IMR-90 (cell line): ENCODE measurements around the gene MACF1. TPM values are rescaled to one million over a fixed set of nuclear protein-coding genes. Genes with fewer than 3 reads are reported as not detected.
A peak's percentile ranks its signal among the peaks of the same experiment; 100 is the strongest.

ENCODE experiments used
- ATAC-seq: fragments of 200-7000 bp; cut with Tn5 transposase; 2 replicates; pipeline ENCODE4 v1.9.1; 2020; ENCODE audit warnings: low read depth, mild to moderate bottlenecking, moderate library complexity
- BruUV-seq: library from RNA; stranded (reverse); fragments of 400-500 nt; replicated peaks from 2 replicates; lab custom pipeline; 2021; lab: Mats Ljungman, UMichigan
- CTCF ChIA-PET: fragments of 300-600 bp; formaldehyde crosslinking; extraction: SDS; loops from one replicate; lab custom pipeline; 2021; ENCODE audit warnings: antibody characterized with exemption; lab: Yijun Ruan, JAX
- POLR2A ChIA-PET: fragments of 300-600 bp; sonication (Branson Sonifier 250); formaldehyde crosslinking; loops from one replicate; lab custom pipeline; 2022; ENCODE audit warnings: antibody characterized with exemption; ENCODE audit not compliant: unreplicated experiment; lab: Charles Lee
- DNase-seq: peaks from one replicate; pipeline ENCODE4 v3.0.0; 2013
- H2AFZ ChIP-seq: replicated peaks from 2 replicates; pipeline ENCODE3; 2013; ENCODE audit warnings: low read length, mild to moderate bottlenecking; ENCODE audit not compliant: poor library complexity
- H2AK5ac ChIP-seq: 2 replicates; pipeline ENCODE4 v1.6.1; 2013; ENCODE audit warnings: low read depth, low read length, inconsistent platforms
- H2AK9ac ChIP-seq: replicated peaks from 2 replicates; pipeline ENCODE3; 2013; ENCODE audit warnings: mild to moderate bottlenecking, low read depth, low read length, moderate library complexity; ENCODE audit not compliant: poor library complexity
- H2BK120ac ChIP-seq: 2 replicates; pipeline ENCODE4 v1.6.1; 2013; ENCODE audit warnings: low read depth, low read length, inconsistent platforms
- H2BK15ac ChIP-seq: 3 replicates; pipeline ENCODE4 v1.6.1; 2013; ENCODE audit warnings: low read depth, low read length, inconsistent platforms
- H2BK20ac ChIP-seq: 2 replicates; pipeline ENCODE4 v1.6.1; 2013; ENCODE audit warnings: low read depth, mild to moderate bottlenecking, inconsistent platforms, low read length, moderate library complexity
- H2BK5ac ChIP-seq: 2 replicates; pipeline ENCODE4 v1.6.1; 2013; ENCODE audit warnings: mild to moderate bottlenecking, low read depth, low read length, inconsistent platforms; ENCODE audit not compliant: poor library complexity, severe bottlenecking
- H3K14ac ChIP-seq: replicated peaks from 2 replicates; pipeline ENCODE4 v1.6.1; 2013; ENCODE audit warnings: low read depth, low read length, inconsistent platforms
- H3K18ac ChIP-seq: 2 replicates; pipeline ENCODE4 v1.6.1; 2013; ENCODE audit warnings: low read depth, low read length, control low read depth
- H3K23ac ChIP-seq: 2 replicates; pipeline ENCODE4 v1.6.1; 2013; ENCODE audit warnings: low read depth, low read length, inconsistent platforms
- H3K27ac ChIP-seq: 2 replicates; pipeline ENCODE4 v1.5.1; 2013; ENCODE audit warnings: mild to moderate bottlenecking, control low read depth, low read length; ENCODE audit not compliant: insufficient read depth
- H3K27me3 ChIP-seq: 2 replicates; pipeline ENCODE4 v1.6.1; 2013; ENCODE audit warnings: low read length; ENCODE audit not compliant: control insufficient read depth, insufficient read depth
- H3K36me3 ChIP-seq: 2 replicates; pipeline ENCODE4 v1.6.1; 2013; ENCODE audit warnings: low read length, mixed read lengths; ENCODE audit not compliant: control insufficient read depth, insufficient read depth
- H3K4ac ChIP-seq: 2 replicates; pipeline ENCODE4 v1.6.1; 2013; ENCODE audit warnings: low read depth, low read length, inconsistent platforms
- H3K4me1 ChIP-seq: 2 replicates; pipeline ENCODE4 v1.6.1; 2013; ENCODE audit warnings: low read length, mixed read lengths; ENCODE audit not compliant: control insufficient read depth, insufficient read depth
- H3K4me2 ChIP-seq: 2 replicates; pipeline ENCODE4 v1.6.1; 2013; ENCODE audit warnings: low read depth, mild to moderate bottlenecking, control low read depth, low read length, moderate library complexity
- H3K4me3 ChIP-seq: 2 replicates; pipeline ENCODE4 v1.5.1; 2013; ENCODE audit warnings: low read depth, mild to moderate bottlenecking, control low read depth, low read length, moderate library complexity; ENCODE audit not compliant: insufficient read depth
- H3K56ac ChIP-seq: 2 replicates; pipeline ENCODE4 v1.6.1; 2013; ENCODE audit warnings: low read length, inconsistent platforms; ENCODE audit not compliant: insufficient read depth; ENCODE audit errors: extremely low read depth
- H3K79me1 ChIP-seq, 2 experiments: 2 replicates each; pipeline ENCODE4 v1.6.1; 2013; ENCODE audit warnings: low read length in 2 of 2, inconsistent platforms in 1 of 2, low read depth in 1 of 2
- H3K9ac ChIP-seq: 2 replicates; pipeline ENCODE4 v1.6.1; 2013; ENCODE audit warnings: low read depth, low read length, control low read depth
- H3K9me1 ChIP-seq: 2 replicates; pipeline ENCODE4 v1.6.1; 2013; ENCODE audit warnings: low read length, inconsistent platforms; ENCODE audit not compliant: insufficient read depth
- H3K9me3 ChIP-seq: 2 replicates; pipeline ENCODE4 v1.6.1; 2013; ENCODE audit warnings: low read length; ENCODE audit not compliant: control insufficient read depth, insufficient read depth
- H4K20me1 ChIP-seq: 2 replicates; pipeline ENCODE4 v1.6.1; 2013; ENCODE audit warnings: low read length, inconsistent platforms; ENCODE audit not compliant: insufficient read depth
- H4K5ac ChIP-seq: 2 replicates; pipeline ENCODE4 v1.6.1; 2013; ENCODE audit warnings: mild to moderate bottlenecking, low read depth, low read length, control low read depth
- H4K8ac ChIP-seq, 2 experiments: 2 replicates each; pipeline ENCODE4 v1.6.1; 2013; ENCODE audit warnings: low read depth in 2 of 2, low read length in 2 of 2, control low read depth in 1 of 2, inconsistent platforms in 1 of 2
- H4K91ac ChIP-seq: 2 replicates; pipeline ENCODE4 v1.6.1; 2013; ENCODE audit warnings: low read depth, low read length, inconsistent platforms; ENCODE audit not compliant: insufficient read depth
- BHLHE40 ChIP-seq: fragments of 150-350 bp; IDR thresholded peaks from 2 replicates; pipeline ENCODE4 v1.6.1; 2016; ENCODE audit warnings: mild to moderate bottlenecking, low read depth, low read length
- CEBPB ChIP-seq: IDR thresholded peaks from 2 replicates; pipeline ENCODE4 v1.6.1; 2012; ENCODE audit warnings: low read depth, low read length, improper control_type of control experiment
- CHD1 ChIP-seq: IDR thresholded peaks from 2 replicates; pipeline ENCODE4 v1.6.1; 2012; ENCODE audit warnings: low read depth, low read length, improper control_type of control experiment
- CTCF ChIP-seq: conservative IDR thresholded peaks from 2 replicates; pipeline ENCODE4 v1.5.1; 2012; ENCODE audit warnings: mild to moderate bottlenecking, low read depth, low read length, improper control_type of control experiment
- ELK1 ChIP-seq: fragments of 150-350 bp; IDR thresholded peaks from 2 replicates; pipeline ENCODE4 v1.6.1; 2016; ENCODE audit warnings: low read depth, mild to moderate bottlenecking, low read length, moderate library complexity, borderline replicate concordance
- FOS ChIP-seq: fragments of 150-350 bp; IDR thresholded peaks from 2 replicates; pipeline ENCODE4 v1.6.1; 2016; ENCODE audit warnings: low read depth, low read length
- MAFK ChIP-seq: IDR thresholded peaks from 2 replicates; pipeline ENCODE4 v1.6.1; 2012; ENCODE audit warnings: low read depth, low read length, improper control_type of control experiment
- MAZ ChIP-seq: IDR thresholded peaks from 2 replicates; pipeline ENCODE4 v1.6.1; 2012; ENCODE audit warnings: low read depth, mild to moderate bottlenecking, low read length, improper control_type of control experiment, moderate library complexity, borderline replicate concordance
- MXI1 ChIP-seq: IDR thresholded peaks from 2 replicates; pipeline ENCODE4 v1.6.1; 2012; ENCODE audit warnings: low read depth, mild to moderate bottlenecking, low read length, moderate library complexity, borderline replicate concordance
- NFE2L2 ChIP-seq: fragments of 150-350 bp; IDR thresholded peaks from 2 replicates; pipeline ENCODE4 v1.6.1; 2016; ENCODE audit warnings: low read depth, mild to moderate bottlenecking, low read length
- POLR2A ChIP-seq: IDR thresholded peaks from 2 replicates; pipeline ENCODE4 v1.6.1; 2012; ENCODE audit warnings: mild to moderate bottlenecking, low read depth, low read length
- RAD21 ChIP-seq: IDR thresholded peaks from 2 replicates; pipeline ENCODE4 v1.6.1; 2012; ENCODE audit warnings: low read length, improper control_type of control experiment
- RCOR1 ChIP-seq: IDR thresholded peaks from 2 replicates; pipeline ENCODE4 v1.6.1; 2012; ENCODE audit warnings: mild to moderate bottlenecking, low read length, improper control_type of control experiment; ENCODE audit not compliant: insufficient replicate concordance
- RFX5 ChIP-seq: IDR thresholded peaks from 2 replicates; pipeline ENCODE4 v1.8.0; 2012; ENCODE audit warnings: low read depth, mild to moderate bottlenecking, low read length, moderate library complexity
- SMC3 ChIP-seq: fragments of 150-350 bp; IDR thresholded peaks from 2 replicates; pipeline ENCODE4 v1.6.1; 2016; ENCODE audit warnings: low read depth, mild to moderate bottlenecking, antibody characterized with exemption, low read length, moderate library complexity
- USF2 ChIP-seq: fragments of 150-350 bp; IDR thresholded peaks from 2 replicates; pipeline ENCODE4 v1.6.1; 2017; ENCODE audit warnings: mild to moderate bottlenecking, antibody characterized with exemption, low read length, low read depth
- WGBS, 2 experiments: methylation state at CpG; one replicate each; pipeline versions ENCODE4 v1.1.5 to v1.1.7; 2013; ENCODE audit warnings: missing lambda C conversion rate in 2 of 2; ENCODE audit not compliant: insufficient read length in 1 of 2; ENCODE audit errors: extremely low coverage in 2 of 2; 5-methylcytosine and 5-hydroxymethylcytosine counted together
- dilution Hi-C: fragments of 300-500 bp; cut with HindIII; formaldehyde crosslinking; loops from one replicate; pipeline ENCODE4 v1.14.3; 2018; ENCODE audit warnings: low sequenced_read_pairs; ENCODE audit not compliant: unreplicated experiment
- in situ Hi-C: fragments of 300-500 bp; cut with MboI; formaldehyde crosslinking; loops from 3 replicates; pipeline ENCODE4 v1.14.3; 2019; ENCODE audit warnings: low sequenced_read_pairs, inconsistent platforms, mixed read lengths
- intact Hi-C: fragments of 100-400 bp; cut with micrococcal nuclease; formaldehyde crosslinking; loops from 2 replicates; pipeline ENCODE4 v1.10.0; 2022
- polyA plus RNA-seq, 3 experiments: library from polyadenylated mRNA; depleted of rRNA; stranded (reverse); fragments of >200 nt; gene quantifications; 2 replicates each; pipeline ENCODE4 v1.2.3, GENCODE V29; 2012; ENCODE audit warnings: low replicate concordance in 1 of 3
- total RNA-seq: library from RNA; depleted of rRNA; stranded (reverse); fragments of >200 nt; gene quantifications from 2 replicates; pipeline ENCODE4 v1.2.3, GENCODE V29; 2012

MACF1 gene
- total and polyA plus RNA-seq, 2 of the 4 experiments (the other 2 are of a cell fraction) = 67.6 to 369 TPM

- Histone ChIP-seq H3K4me1 (no peaks in the 10 kb centered on the region), H3K18ac (no peak overlapping the region), H2BK120ac (no peak overlapping the region), H2AK9ac (no peak overlapping the region), H2BK15ac (no peak overlapping the region), H3K9me1 (no peaks in the 10 kb centered on the region), H3K79me1 (peaks cover 9 to 24% of the 10 kb centered on the region in 2 experiments; a peak in 3 of 4 replicates), H4K91ac (no peak overlapping the region), H3K4ac (no peak overlapping the region), H3K14ac (no peak overlapping the region), H3K27me3 (no peaks in the 10 kb centered on the region), H3K9me3 (no peaks in the 10 kb centered on the region), H4K8ac (no peak overlapping the region), H3K36me3 (peaks cover 47% of the 10 kb centered on the region), H3K23ac (no peak overlapping the region), H3K27ac (no peak overlapping the region), H3K9ac (no peak overlapping the region), H2BK20ac (no peak overlapping the region), H3K4me2 (no peak overlapping the region), H2AK5ac (no peak overlapping the region), H3K4me3 (no peak overlapping the region), H3K56ac (no peak overlapping the region), H4K5ac (no peak overlapping the region), H4K20me1 (no peaks in the 10 kb centered on the region), H2BK5ac (no peak overlapping the region), H2AFZ (no peak overlapping the region)
- DNase-seq (peak; percentile 10), ATAC-seq (no peak)
- intact Hi-C loops = no loop called here
- no CpG with 5 or more reads among the region's 8 CpGs for WGBS, 2 experiments
- dilution Hi-C loops = no loop called here
- ChIA-PET POLR2A (no interaction called here), CTCF (no interaction called here)
- no TSS peak for BruUV-seq
- in situ Hi-C loops = no loop called here
- TF ChIP-seq RAD21 (no peak), RFX5 (no peak), SMC3 (no peak), CHD1 (no peak), BHLHE40 (no peak), CTCF (no peak), MAFK (no peak), RCOR1 (no peak), MXI1 (no peak), MAZ (no peak), POLR2A (no peak), USF2 (no peak), FOS (no peak), CEBPB (no peak), ELK1 (no peak), NFE2L2 (no peak)
Measured at GRCh38 chr1:39317111-39317510, 112.6 kb downstream of the MACF1 start.
